Measurements from ENCODE around the gene SUZ12. TPM values are rescaled to one million over a fixed set of nuclear protein-coding genes. Genes with fewer than 3 reads are reported as not detected.
"Not testable (repeated sequence)": the region's sequence is repeated elsewhere in the genome, so short reads cannot be mapped to it uniquely, and the experiment has no call there.

SUZ12 gene
- total and polyA plus RNA-seq, 12 donors = 5.1 to 15.5 (median 14.0) TPM

DNA sequence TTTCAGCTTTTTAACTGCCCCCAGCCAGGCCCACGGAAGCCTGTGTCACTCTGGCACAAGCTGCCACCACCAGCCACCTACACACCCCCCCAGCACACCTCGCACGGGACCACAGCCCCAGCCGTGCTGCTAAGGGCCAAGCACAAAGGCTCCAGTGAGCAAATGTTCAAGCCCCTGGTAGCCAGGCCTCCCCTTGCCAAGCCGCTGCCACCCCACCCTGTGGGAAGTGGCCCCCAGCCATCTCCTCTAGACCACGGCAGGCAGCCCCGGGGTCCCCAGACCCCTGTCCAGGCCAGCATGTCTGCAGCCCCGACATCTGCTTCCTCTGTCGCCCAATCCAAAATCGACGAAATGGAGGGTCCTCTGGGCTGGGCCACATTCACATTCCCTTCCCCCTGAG lies 105.5 kb downstream of the SUZ12 start:
- ATAC-seq; H3K4me1 ChIP-seq; intact Hi-C loops (cut with DNase I); H3K4me3 ChIP-seq; DNase-seq; H3K27me3 ChIP-seq; H3K9me3 ChIP-seq; H3K27ac ChIP-seq: not testable (repeated sequence)
- WGBS, 2 donors = 95 to 96% methylated on average over 8 to 9 of the region's 11 CpGs
- H3K36me3 ChIP-seq = peaks cover 0 to 42% (median 13%) of the 10 kb centered on the region in 9 donors

DNA sequence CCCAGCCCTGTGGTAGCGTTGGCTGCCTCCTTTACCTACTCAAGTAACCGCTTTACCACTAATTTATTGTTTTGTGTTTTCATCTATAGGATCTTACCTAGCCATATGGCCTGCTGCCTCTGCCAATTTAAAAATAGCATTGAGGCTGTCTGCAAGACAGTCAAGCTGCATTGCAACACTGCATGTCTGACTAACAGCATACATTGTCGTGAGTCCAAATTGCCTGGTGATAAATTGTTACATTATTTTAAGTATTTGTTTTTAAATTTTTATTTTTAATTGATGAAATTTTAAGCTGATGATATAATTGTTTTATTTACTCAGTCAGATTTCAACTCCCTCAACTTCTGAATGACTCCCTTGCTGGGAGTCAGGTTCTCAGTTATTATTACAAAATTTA lies 108.8 kb downstream of the SUZ12 start:
- H3K27me3 ChIP-seq; DNase-seq; H3K4me1 ChIP-seq; H3K9me3 ChIP-seq; H3K27ac ChIP-seq; H3K4me3 ChIP-seq; ATAC-seq; intact Hi-C loops (cut with DNase I): not testable (repeated sequence)
- H3K36me3 ChIP-seq = peaks cover 0 to 36% (median 7%) of the 10 kb centered on the region in 9 donors
- WGBS, 2 donors = 84 to 87% methylated on average over 3 of the region's 3 CpGs

DNA sequence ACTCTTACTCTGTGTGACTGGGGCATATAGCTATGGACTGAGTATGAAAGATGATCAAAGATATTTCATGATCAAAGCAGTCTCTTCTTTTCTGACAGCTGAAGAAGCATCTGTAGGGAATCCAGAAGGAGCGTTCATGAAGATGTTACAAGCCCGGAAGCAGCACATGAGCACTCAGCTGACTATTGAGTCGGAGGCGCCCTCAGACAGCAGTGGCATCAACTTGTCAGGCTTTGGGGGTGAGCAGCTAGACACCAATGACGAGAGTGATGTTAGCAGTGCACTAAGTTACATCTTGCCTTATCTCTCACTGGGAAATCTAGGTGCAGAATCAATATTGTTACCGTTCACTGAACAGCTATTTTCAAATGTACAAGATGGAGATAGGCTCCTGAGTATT lies 110.9 kb downstream of the SUZ12 start:
- intact Hi-C loops (cut with DNase I); H3K4me3 ChIP-seq; H3K27me3 ChIP-seq; DNase-seq; H3K27ac ChIP-seq; ATAC-seq; H3K9me3 ChIP-seq; H3K4me1 ChIP-seq: not testable (repeated sequence)
- peaks cover 0 to 30% (median 0%) of the 10 kb centered on the region in 9 donors for H3K36me3 ChIP-seq
- 97 to 98% methylated on average over 6 of the region's 6 CpGs for WGBS, 2 donors

Other genes starting within 250 kb of the SUZ12 start
- gene COPRS, start 77.8 kb upstream of the SUZ12 start, total RNA-seq = 10 to 100 TPM; 41.3 to 64.9 (median 46.1) TPM
- 10 to 100 TPM; 49.8 to 87.5 TPM for gene COPRS, start 77.8 kb upstream of the SUZ12 start, polyA plus RNA-seq
- gene UTP6, start 35.3 kb upstream of the SUZ12 start, total RNA-seq = 10 to 100 TPM; 25.6 to 33.8 (median 29.0) TPM
- 10 to 100 TPM; 28.9 to 52.5 TPM for gene UTP6, start 35.3 kb upstream of the SUZ12 start, polyA plus RNA-seq
- gene LRRC37B, start 70.4 kb downstream of the SUZ12 start, total RNA-seq = 1 to 10 TPM; 3.1 to 4.7 (median 3.8) TPM
- gene LRRC37B, start 70.4 kb downstream of the SUZ12 start, polyA plus RNA-seq = 10 to 100 TPM in 1 of 2 donors, 1 to 10 TPM in 1; 3.2 to 11.9 TPM
- 10 to 100 TPM; 45.2 to 72.2 (median 48.5) TPM for gene RHOT1, start 205.5 kb downstream of the SUZ12 start, total RNA-seq
- gene RHOT1, start 205.5 kb downstream of the SUZ12 start, polyA plus RNA-seq = 10 to 100 TPM; 32.5 to 76.6 TPM